ENCODE data around the gene DOP1A.

GRCh38 chr6:83083476-83083875 lies 16.0 kb downstream of the DOP1A start:
- no peak for TF ChIP-seq SUZ12 (IDR thresholded peaks at IDR 0.05; ENCODE audit: extremely low read depth, insufficient read depth, insufficient read length)
- no peak for TF ChIP-seq ZNF274 (IDR thresholded peaks at IDR 0.05; ENCODE audit: low read depth, low read length)
